Measurements from ENCODE around the gene COG5. TPM values are rescaled to one million over a fixed set of nuclear protein-coding genes. Genes with fewer than 3 reads are reported as not detected.

The COG5 gene
- total and polyA plus RNA-seq, 9 of the 15 experiments (the other 6 are each of a cell fraction or from before 2014, with no cell fraction given) = 15.3 to 75.1 (median 56.4) TPM

GRCh38 chr7:107168233-107169119 lies 395.2 kb downstream of the COG5 start, which contains the start of gene HBP1 (continued):
- TF ChIP-seq ZNF407 (IDR thresholded peaks at IDR 0.05; ENCODE audit: low read depth) (no peak), BRD4 (IDR thresholded peaks at IDR 0.05) (no peak), CBX8 (IDR thresholded peaks at IDR 0.05; ENCODE audit: borderline replicate concordance, extremely low read depth, low read depth, low read length, poor library complexity, severe bottlenecking) (no peak), NR1H2 (CRISPR knock-in tag; IDR thresholded peaks at IDR 0.05) (no peak), FOXJ3 (CRISPR knock-in tag; IDR thresholded peaks at IDR 0.05) (no peak), ZNF212 (CRISPR knock-in tag; IDR thresholded peaks at IDR 0.05) (no peak), CGGBP1 (CRISPR knock-in tag; IDR thresholded peaks at IDR 0.05) (0 out of 2 replicates have a peak, but pooled peaks have one; percentile 2), FOXA1 (IDR thresholded peaks at IDR 0.05; ENCODE audit: borderline replicate concordance) (no peak), ETV5 (CRISPR knock-in tag; IDR thresholded peaks at IDR 0.05; ENCODE audit: low read depth) (peak; percentile 91), ZNF347 (CRISPR knock-in tag; IDR thresholded peaks at IDR 0.05; ENCODE audit: low read depth) (no peak), ARID2 (IDR thresholded peaks at IDR 0.05) (no peak), SRSF9 (IDR thresholded peaks at IDR 0.05; ENCODE audit: borderline replicate concordance, low read depth, low read length) (no peak), DEAF1 (CRISPR knock-in tag; IDR thresholded peaks at IDR 0.05) (no peak), MTF1 (CRISPR knock-in tag; IDR thresholded peaks at IDR 0.05; ENCODE audit: borderline replicate concordance) (no peak), ZFP91 (CRISPR knock-in tag; IDR thresholded peaks at IDR 0.05) (no peak), TRIM28 (IDR thresholded peaks at IDR 0.05) (0 out of 2 replicates have a peak, but pooled peaks have one; percentile 25)
